Measurements from ENCODE around the gene GABRD.
A peak's percentile ranks its signal among the peaks of the same experiment; 100 is the strongest.
"Not testable (repeated sequence)": the region's sequence is repeated elsewhere in the genome, so short reads cannot be mapped to it uniquely, and the experiment has no call there.

Gene GABRD, protein sequence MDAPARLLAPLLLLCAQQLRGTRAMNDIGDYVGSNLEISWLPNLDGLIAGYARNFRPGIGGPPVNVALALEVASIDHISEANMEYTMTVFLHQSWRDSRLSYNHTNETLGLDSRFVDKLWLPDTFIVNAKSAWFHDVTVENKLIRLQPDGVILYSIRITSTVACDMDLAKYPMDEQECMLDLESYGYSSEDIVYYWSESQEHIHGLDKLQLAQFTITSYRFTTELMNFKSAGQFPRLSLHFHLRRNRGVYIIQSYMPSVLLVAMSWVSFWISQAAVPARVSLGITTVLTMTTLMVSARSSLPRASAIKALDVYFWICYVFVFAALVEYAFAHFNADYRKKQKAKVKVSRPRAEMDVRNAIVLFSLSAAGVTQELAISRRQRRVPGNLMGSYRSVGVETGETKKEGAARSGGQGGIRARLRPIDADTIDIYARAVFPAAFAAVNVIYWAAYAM

DNA sequence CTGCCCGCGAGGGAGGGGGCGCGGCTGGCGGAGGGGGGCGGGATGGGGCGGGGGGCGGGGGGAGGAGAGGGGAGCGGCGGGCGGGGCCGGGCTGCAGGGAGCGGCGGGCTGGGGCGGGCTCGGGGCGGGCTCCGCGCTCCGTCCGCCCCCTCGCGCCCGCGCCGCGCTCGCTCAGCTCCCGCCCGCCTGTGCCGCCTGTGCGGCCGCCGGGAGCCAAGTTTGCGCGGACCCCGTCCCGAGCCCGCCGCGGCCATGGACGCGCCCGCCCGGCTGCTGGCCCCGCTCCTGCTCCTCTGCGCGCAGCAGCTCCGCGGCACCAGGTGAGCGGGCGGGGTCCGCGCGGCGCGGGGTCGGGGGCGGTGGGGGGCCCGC is at the start of gene GABRD:
Gene GABRD, plus strand, starts transcription at position 174 of the 372 bp plus-strand sequence. Its CDS starts 79 bp downstream, at position 253.
- DNase-seq = no peak

DNA sequence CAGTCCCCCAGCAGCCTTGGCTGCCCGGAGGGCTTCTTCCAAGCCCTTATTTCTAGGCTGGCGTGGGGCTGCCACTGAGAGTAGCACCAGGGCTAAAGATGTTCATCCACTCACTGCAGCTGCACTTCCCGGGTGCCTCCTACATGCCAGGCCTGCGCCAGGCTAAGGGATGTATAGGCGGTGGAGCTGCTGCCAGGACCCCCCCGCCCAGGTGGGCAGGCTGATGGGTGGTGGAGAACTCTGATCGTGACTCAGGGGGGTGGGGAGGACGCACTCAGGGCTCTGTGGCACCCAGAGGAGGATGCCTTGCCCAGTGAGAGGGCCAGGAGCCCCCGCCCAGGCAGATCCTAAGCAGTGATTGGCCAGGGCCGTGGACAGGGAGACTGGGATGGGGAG is 49.6 kb upstream of the GABRD start:
- no peak for DNase-seq

DNA sequence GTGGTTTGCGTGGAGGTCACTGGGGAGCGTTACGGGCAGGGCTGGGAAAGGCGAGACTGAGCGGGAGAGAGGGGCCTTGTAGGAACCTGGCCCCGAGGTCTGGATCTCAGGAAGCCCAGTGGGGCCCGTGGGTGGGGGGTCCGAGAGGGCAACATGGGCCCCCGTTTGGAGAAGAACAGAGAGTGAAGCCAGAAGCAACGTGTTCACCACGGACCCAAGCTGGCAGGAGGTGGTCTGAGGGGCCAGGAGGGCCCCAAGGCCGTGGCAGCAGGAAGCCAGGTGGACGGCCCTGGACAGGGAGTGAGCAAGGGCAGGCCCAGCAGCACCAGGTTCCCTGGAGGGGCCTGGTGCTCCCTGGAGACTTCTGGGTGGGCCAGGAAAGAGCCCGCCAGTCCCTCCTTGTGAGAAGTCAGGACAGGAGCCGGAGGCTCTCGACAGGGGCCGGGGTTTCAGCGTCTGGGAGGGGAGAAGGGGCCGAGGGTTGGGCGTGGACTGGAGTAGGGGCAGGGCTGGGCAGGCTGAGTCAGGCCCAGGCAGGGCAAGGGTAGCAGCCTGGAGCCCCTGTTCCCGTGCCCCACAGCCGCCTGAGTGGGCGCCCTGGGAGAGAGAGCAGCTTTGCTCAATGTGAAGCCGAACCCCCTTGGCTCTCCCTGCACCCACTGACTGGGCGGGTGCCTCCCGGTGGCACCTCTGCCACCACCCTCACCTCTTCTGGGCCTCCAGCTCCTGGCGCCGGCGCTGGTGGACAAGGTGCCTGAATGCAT is 49.0 kb upstream of the GABRD start:
- DNase-seq = no peak

DNA sequence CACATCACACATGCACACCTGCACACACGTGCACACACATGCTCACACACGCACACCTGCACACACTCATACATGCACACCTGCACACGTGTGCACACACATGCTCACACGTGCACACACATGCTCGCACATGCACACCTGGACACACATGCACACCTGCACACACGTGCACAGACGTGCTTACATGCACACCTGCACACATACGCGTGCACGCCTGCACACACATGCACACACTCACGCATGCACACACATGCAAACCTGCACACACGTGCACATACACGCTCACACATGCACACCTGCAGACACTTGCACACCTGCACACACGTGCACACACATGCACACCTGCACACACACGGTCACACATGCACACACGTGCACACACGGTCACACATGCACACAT is 48.1 kb upstream of the GABRD start:
- no peak for DNase-seq

- no peak for DNase-seq
Measured at GRCh38 chr1:1971688-1972087, 47.5 kb upstream of the GABRD start.

- peak; percentile 11 for DNase-seq
Measured at GRCh38 chr1:1972976-1973715, 46.0 kb upstream of the GABRD start.

GRCh38 chr1:1973716-1974642 is 45.2 kb upstream of the GABRD start:
- peak; percentile 16 for DNase-seq

GRCh38 chr1:1974834-1975233 is 44.3 kb upstream of the GABRD start:
- DNase-seq = peak; percentile 12

DNA sequence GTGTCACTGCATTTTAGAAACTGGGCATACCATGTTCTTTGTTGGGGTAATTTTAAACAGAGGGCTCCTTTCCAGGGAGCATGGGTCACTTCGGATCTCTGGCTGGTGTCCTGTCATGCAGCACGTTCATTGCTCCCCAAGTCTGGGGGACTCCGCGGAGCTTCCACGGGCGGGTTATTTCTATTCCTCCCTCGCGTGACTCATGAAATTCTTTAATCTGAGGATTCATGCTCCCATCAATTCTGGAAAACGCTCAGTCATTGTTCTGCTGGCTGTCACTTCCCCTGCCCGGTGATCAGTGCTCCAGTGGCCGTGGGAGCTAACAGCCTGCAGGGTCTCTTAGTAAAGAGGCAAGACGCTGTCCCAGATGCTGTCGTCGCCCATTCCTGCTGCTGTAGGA is 43.6 kb upstream of the GABRD start:
- DNase-seq = peak; percentile 13

- no peak for DNase-seq
Measured at GRCh38 chr1:1976031-1976430, 43.1 kb upstream of the GABRD start.

DNA sequence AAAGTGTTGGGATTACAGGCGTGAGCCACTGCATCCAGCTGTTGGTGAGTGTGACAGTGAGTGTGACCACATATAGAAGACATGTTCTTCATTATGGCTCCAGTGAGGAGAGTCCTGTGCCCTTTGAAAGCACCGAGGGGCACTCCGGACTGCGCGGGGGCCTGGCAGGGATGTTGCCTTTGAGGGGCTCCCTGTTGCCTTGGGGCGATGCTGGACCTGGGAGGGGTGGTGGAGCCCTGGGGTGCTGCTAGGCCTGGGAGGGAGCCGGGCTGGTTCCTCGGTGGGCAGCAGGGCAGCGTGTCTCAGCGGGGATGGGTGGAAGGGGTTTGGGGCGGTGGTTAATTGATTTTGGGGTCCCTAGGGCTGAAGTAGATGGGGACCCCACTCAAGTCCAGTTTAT is 41.0 kb upstream of the GABRD start:
- DNase-seq = no peak

DNA sequence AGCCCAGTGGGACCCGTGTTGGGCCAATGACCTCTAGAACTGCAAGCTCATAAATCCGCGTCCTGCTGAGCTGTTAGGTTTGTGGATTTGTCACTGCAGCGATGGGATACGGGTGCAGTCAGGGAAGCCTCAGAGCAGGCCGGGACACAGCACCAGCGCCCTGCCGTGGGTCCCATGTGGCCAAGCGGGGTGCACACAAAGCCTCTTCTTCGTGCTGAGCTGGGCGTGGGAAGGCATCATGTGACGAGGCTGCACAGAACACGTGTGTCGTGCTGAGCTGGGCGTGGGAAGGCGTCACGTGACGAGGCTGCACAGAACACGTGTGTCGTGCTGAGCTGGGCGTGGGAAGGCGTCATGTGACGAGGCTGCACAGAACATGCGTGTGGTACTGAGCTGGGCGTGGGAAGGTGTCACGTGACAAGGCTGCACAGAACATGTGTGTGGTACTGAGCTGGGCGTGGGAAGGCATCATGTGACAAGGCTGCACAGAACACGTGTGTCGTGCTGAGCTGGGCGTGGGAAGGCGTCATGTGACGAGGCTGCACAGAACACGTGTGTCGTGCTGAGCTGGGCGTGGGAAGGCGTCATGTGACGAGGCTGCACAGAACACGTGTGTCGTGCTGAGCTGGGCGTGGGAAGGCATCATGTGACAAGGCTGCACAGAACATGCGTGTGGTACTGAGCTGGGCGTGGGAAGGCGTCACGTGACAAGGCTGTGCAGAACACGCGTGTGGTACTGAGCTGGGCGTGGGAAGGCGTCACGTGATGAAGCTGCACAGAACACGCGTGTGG is 40.3 kb upstream of the GABRD start:
- DNase-seq = not testable (repeated sequence)

GRCh38 chr1:1979482-1980165 is 39.5 kb upstream of the GABRD start:
- DNase-seq = no peak

- DNase-seq = no peak
Measured at GRCh38 chr1:1980467-1981141, 38.5 kb upstream of the GABRD start.

DNA sequence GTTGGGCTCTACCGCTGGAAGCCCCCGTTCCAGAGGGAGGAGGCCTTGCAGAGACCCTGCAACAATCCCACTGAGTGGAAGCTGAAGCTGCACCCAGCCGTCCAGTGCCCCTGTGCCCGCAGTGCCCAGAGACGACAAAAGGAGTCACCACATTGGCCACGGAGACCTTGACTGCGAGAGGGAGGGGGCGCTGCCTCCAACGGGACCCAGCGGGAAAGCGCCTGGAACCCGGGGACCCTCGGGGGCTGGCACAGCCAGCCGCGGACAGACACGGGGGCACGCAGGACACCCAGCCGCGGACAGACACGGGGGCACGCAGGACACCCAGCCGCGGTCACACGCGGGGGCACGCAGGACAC is 38.0 kb upstream of the GABRD start:
- DNase-seq = no peak

DNA sequence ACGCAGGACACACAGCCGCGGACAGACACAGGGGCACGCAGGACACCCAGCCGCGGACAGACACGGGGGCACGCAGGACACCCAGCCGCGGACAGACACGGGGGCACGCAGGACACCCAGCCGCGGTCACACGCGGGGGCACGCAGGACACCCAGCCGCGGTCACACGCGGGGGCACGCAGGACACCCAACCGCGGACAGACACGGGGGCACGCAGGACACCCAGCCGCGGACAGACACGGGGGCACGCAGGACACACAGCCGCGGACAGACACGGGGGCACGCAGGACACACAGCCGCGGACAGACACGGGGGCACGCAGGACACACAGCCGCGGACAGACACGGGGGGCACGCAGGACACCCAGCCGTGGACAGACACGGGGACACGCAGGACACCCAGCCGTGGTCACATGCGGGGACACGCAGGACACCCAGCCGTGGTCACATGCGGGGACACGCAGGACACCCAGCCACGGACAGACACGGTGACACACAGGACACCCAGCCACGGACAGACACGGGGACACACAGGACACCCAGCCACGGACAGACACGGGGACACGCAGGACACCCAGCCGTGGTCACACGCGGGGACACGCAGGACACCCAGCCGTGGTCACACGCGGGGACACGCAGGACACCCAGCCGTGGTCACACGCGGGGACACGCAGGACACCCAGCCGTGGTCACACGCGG is 37.4 kb upstream of the GABRD start:
- not testable (repeated sequence) for DNase-seq

DNA sequence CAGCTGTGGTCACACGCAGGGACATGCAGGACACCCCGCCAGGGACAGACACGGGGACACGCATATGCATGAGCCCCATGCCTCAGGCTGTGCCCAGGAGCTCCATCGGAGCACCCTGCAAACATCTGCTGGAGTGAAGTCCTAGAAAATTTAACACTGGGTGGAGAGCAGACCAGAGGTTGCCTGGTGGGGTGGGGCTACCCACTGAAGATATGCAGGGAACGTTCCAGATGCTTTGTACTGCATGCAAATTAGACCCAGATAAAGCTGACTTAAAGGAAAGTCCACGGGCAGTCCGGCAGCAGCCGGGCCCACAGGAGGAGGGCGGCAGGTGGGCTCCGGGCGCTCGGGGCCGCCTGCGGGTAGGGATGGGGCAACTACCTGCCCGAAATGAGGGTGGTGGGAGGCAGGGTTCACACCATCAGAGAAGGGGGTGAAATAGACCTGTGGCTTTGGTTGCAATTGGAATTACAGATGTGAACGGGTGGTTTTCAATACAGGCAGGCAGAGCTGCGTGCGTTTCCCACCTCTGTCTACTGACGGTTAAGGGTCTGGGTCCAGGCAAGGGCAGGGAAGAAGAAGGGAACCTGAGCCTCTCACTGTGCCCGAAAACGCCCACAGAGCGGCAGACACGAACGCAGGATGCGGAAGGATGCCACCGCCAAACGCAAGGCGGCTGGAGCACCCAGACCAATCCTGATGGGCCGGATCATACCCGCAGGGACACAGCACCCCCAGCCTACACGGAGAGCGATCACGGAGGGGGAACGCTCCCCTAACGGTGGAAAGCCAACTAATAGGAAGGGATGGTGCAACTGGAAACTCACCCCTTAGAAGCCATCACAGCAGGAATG is 36.5 kb upstream of the GABRD start:
- DNase-seq = no peak

DNA sequence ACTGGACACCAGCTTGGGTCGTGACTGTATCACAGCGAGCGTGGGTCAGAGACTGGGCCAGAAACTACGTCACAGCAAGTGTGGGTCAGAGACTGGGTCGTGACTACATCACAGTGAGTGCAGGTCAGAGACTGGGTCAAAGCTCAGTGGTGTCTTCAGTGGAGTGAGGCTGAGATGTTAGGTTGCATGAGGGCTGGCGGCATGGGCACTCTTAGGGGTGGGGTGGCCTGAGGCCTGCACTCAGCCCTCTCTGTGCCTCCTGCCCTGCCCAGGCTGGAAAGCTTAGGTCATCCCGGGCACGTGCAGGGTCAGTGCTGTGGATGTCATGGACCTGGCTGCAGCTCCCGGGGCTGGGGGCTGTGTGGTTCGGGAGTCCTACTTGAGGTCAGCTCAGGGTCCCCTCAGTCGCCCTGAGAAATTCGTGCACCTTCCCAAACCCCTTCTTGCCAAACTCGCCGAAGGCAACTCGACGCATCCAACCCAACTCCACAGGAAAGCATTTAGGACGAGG is 34.5 kb upstream of the GABRD start:
- no peak for DNase-seq
